GM18499 (cell line): ENCODE data around the gene SLC25A11.
"Not testable (repeated sequence)": the region's sequence is repeated elsewhere in the genome, so short reads cannot be mapped to it uniquely, and the experiment has no call there.

Experiments used
- ATAC-seq: cut with Tn5 transposase; IDR thresholded peaks from one replicate; pipeline ENCODE4 v1.9.1; 2021; ENCODE audit warnings: moderate number of reproducible peaks; ENCODE audit not compliant: insufficient read depth, unreplicated experiment

SLC25A11 gene

DNA sequence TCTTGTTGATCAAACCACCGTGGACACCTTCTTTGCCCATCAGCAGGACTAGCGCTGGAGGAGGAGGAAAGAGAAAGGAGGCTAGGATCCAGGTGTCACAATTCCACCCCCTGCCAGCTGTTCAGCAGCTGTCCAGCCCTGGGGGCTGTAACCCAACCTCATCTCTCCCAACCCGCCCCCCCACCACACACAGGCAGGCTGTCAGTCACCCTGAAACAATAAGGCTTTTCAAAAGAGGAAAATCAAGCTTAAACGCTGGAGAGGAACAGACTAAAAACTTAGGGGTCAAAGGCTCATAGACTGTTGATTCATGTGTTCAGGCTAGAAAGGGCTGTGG lies 6.1 kb upstream of the SLC25A11 start:
- ATAC-seq: no peak

DNA sequence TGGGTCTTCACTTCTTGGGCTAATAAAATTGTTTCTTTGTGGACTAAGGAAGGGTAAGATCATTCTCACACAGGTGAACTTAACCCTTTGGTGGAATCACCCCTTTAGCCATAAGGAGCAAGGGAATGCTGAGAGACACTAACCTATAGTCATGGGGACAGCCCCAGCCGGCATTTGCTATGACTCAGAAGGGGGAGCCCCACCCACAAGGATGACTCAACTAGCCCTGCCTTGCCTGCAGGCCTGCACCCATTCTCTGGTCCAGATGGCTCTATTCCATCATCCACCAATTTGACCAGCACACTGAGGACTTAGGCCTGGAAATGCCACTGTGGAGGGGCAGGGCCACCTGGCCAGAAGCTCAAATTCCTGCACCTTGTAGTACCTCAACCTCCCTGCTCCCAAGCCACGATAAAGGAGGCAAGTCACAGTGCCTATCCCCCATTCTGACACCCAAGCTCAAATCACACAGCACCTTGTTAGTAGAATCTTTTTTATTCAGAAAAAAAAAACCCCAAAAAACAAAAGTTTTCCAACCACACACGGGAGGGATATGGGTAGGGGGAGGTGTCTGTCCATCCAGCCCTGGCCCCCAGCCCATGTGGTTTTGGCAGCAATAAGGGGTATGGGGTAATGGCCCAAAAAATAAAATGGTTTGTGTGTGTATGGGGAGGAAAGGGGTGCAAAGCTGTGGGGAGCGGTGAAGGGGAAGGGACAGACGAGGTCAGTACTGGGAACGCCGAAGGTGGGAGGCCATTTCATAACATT lies 5.5 kb upstream of the SLC25A11 start:
- ATAC-seq: no peak

GRCh38 chr17:4944554-4945175 lies 4.8 kb upstream of the SLC25A11 start:
- no peak for ATAC-seq

DNA sequence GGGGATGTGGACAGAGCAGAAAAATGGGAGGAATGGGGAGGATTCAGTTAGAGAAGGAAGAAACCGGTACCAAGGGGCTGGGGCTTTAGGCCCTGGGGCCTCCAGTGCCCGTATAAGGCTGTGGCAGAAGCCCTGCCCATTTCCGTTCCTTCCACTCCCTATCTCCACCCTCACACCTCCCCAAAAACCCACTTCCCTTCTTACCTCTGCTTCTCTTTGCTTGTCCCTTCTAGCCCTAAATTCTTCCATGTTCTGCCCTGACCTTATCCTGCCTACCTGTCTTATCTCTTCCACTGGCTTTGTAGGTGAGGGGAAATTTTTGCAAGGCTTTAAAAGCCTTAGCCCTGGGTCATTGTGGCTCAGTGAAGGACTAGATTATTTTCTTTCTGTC lies 4.3 kb upstream of the SLC25A11 start:
- no peak for ATAC-seq

GRCh38 chr17:4942760-4943508 lies 3.1 kb upstream of the SLC25A11 start:
- ATAC-seq: no peak

DNA sequence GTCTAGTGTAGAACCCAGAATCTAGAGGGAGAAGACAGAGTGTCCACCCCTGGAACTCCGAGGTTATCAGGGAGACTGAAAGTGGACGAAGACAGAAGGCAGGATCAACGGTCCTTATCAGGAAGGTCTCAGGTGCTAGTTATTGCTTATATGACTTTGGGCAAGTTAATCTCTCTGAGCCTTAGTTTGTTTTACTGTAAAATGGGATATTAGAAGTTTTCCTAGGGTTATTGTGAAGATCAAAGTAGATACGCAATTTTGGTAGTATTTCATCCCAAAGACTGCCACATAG lies 1.4 kb upstream of the SLC25A11 start:
- ATAC-seq: no peak

DNA sequence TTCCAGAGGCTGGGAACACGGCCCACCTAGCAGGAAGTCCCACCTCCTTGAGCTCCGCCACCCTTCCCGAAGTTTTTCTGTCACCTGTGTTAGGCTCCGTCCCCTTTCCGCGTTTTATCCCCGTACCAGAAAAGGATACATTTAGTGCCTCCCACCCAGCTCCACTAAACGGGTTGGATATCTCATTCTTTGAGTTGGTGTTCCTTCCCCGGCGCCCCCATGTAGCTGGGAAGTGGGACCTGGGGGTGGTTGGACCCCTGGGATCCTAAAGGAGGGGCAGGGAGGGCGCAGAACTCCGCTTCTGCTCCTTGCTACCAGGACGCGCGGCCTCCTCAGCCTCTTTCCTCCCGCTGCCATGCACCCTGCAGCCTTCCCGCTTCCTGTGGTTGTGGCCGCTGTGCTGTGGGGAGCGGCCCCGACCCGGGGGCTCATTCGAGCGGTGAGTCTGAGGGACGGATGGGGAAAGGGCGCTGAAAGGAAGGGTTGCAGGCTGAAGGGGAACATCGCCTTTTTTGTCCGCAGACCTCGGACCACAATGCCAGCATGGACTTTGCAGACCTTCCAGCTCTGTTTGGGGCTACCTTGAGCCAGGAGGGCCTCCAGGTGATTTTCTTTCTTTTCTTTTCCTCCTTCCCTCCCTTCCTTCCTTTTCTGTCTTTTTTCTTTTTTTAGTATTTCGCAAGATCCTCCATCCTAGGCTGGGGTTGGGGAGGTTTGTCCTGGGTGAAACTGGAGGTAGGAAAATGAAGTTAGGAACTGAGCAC lies 891 bp upstream of the SLC25A11 start:
- ATAC-seq: no peak

DNA sequence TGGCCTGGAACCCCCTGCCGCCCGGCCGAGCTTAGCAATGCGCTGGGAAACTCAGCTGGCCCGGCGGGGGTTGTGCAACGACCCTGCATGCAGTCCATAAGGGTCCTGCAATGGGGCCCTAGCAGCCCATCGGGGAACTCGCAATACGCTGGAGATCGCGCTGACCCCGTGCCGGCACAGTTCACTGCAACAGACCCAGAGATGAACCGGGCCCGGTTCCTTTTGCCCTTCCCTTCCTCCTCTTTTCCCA lies 375 bp downstream of the SLC25A11 start:
- ATAC-seq: no peak

- no peak for ATAC-seq
Measured at GRCh38 chr17:4938688-4939545, 929 bp downstream of the SLC25A11 start.

- ATAC-seq: no peak
Measured at GRCh38 chr17:4938069-4938491, 1.8 kb downstream of the SLC25A11 start.

GRCh38 chr17:4937553-4937952 lies 2.3 kb downstream of the SLC25A11 start:
- ATAC-seq: no peak

- no peak for ATAC-seq
Measured at GRCh38 chr17:4936436-4936835, 3.4 kb downstream of the SLC25A11 start.

DNA sequence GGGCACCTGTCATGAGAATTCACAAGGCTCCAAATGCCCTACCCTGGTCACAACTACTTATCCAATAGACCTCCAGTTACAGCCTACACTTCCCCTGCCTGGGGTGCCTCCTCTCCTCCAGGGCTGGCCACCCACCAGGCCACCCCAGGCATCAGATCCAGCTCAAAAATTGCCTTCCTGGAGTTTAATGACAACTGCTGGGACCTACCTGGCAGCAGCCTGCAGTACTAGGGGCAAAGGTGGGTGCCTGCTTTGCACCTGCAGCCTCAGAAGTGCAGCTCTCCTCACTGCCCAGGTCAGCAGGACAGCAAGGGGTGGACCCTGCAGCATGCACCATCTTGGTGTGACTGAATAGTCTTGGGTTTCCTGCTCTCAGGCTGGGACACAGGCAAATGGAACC lies 4.2 kb downstream of the SLC25A11 start:
- ATAC-seq: no peak

DNA sequence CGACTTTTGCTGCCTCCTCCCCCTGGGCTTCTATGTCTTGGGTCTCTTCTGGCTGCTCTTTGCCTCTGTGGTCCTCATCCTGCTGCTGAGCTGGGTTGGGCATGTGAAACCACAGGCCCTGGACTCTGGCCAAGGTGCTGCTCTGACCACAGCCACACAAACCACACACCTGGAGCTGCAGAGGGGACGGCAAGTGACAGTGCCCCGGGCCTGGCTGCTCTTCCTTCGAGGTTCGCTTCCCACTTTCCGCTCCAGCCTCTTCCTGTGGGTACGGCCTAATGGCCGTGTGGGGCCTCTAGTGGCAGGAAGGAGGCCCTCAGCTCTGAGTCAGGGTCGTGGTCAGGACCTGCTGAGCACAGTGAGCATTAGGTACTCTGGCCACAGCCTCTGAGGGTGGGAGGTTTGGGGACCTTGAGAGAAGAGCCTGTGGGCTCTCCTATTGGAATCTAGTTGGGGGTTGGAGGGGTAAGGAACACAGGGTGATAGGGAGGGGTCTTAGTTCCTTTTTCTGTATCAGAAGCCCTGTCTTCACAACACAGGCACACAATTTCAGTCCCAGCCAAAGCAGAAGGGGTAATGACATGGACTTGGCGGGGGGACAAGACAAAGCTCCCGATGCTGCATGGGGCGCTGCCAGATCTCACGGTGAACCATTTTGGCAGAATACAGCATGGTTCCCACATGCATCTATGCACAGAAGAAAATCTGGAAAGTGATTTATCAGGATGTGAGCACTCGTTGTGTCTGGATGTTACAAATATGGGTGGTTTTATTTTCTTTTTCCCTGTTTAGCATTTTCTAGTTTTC lies 5.5 kb downstream of the SLC25A11 start:
- ATAC-seq: no peak

DNA sequence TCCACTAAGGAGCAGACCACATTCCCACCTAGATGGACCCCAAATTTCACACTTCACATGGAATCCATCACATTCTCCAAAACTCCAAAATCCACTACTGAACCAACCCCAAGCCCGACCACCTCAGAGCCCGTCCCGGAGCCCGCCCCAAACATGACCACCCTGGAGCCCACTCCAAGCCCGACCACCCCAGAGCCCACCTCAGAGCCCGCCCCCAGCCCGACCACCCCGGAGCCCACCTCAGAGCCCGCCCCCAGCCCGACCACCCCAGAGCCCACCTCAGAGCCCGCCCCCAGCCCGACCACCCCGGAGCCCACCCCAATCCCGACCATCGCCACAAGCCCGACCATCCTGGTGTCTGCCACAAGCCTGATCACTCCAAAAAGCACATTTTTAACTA lies 6.2 kb downstream of the SLC25A11 start:
- ATAC-seq: no peak

GRCh38 chr17:4932756-4933155 lies 7.1 kb downstream of the SLC25A11 start:
- no peak for ATAC-seq

DNA sequence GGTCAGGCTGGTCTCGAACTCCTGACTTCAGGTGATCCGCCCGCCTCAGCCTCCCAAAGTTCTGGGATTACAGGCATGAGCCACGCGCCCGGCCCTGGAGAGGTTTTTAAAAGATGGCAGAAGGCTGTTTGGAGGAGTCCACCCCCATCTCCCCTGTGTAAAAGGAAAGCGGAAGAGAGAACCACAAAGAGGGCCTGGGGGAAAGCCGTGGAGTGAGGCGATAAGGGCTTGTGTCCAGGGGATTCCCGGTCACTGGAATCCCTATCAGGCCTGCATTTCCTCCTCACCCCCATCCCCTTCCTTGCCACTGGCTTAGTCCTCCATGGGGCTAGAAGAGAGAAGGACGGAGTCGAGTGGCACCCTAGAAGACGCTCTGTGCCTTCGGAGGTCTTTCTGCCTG lies 7.9 kb downstream of the SLC25A11 start, which contains the start of gene GP1BA:
Gene GP1BA, plus strand, starts transcription at position 315 of the 400 bp plus-strand sequence. CDS start 328 bp downstream, outside the sequence.
- ATAC-seq: no peak

- ATAC-seq: no peak
Measured at GRCh38 chr17:4928881-4929280, 11.0 kb downstream of the SLC25A11 start.

DNA sequence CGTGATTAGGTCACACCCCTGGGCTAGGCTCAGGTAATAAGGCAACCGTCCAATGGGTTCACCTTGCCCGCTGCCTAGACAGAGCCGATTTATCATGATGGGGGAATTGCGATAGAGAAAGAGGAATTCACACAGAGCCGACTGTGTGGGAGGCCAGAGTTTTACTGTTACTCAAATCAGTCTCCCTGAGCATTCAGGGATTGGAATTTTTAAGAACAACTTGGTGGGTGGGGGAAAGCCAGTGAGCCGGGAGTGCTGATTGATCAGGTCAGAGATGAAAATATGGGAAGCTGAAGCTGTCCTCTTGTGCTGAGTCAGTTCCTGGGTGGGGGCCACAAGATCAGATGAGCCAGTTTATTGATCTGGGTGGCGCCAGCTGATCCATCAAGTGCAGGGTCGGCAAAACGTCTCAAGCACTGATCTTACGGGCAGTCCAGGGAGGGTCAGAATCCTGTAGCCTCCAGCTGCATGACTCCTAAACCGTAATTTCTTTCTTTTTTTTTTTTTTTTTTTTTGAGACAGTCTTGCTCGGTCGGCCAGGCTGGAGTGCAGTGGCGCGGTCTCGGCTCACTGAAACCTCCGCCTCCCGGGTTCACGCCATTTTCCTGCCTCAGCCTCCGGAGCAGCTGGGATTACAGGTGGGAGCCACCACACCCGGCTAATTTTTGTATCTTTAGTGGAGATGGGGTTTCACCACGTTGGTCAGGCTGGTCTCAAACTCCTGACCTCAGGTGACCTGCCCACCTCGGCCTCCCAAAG lies 13.1 kb downstream of the SLC25A11 start:
- ATAC-seq: not testable (repeated sequence)
